ENCODE data around the gene CCDC6.
A peak's percentile ranks its signal among the peaks of the same experiment; 100 is the strongest.
"Not testable (repeated sequence)": the region's sequence is repeated elsewhere in the genome, so short reads cannot be mapped to it uniquely, and the experiment has no call there.

Gene CCDC6

DNA sequence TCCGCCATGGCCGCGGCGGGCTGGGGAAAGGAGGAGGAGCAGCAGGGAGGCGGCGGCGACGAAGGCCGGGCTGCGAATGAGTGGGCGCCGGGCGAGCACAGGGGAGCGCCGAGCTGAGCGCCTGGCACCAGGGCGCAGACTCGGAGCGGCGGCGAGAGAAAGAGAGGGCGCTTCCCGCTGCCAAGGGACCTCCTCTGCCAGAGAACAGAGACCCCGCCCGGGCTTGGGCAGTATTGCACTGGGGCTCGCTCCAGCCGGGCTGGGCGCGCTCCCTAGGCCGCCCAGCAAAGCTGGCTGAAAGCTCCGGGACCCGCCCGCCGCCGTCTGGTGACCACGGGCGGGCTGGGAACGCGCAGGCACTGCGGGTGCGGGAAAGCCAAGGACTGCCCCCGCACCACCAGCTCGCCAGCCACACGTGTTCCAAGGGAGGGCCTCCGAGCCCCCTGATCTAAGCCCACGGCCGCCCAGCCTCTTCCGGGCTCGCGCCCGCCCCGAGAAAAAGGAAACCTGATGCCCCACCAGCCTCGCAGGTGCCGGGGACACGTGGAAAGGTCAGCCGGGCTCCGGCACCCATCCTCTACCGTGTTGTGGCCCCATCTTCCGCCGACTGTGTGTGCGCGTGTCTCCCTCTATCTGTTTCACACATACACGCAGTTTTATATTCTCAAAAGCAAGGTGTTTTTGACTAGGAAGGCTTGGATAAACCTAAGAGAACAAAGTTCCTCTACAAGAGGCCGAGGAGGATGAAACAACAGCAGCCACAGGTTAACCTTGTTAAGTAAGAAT is at the start of gene CCDC6:
TSS of gene CCDC6 (minus strand) at position 140 of the 786 bp plus-strand sequence. CDS start at position 8, 132 bp downstream.
- DNase-seq: peak; percentile 90 to 91

DNA sequence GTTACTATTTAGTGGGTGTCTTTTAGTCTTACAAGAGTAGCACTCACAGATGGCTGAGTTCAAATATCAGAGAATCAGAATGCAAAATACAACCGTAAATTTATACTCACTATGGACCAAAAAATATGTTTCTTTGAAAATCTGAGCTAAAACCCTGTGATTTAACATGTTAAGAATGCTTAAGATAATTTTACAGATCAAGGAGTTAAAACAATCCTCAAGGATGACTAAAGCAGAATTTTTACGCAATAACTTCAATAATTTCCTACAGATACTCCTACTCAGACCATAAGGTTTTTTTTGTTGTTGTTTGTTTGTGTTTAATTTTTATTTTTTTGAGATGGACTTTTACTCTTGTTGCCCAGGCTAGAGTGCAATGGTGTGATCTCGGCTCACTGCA is 47.9 kb upstream of the CCDC6 start:
- no peak for DNase-seq

DNA sequence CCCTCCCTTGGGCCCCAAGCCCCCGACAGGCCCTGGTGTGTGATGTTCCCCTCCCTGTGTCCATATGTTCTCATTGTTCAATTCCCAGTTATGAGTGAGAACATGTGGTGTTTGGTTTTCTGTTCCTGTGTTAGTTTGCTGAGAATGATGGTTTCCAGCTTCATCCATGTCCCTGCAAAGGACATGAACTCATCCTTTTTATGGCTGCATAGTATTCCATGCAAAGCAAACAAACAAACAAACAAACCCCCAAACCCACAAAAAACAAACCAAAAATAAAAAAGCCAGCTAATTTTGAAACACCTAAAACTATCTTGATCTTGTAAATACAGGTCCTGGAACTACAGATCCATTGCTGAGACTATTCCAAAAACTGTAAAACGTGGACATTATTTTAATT is 47.4 kb upstream of the CCDC6 start:
- DNase-seq: not testable (repeated sequence)

DNA sequence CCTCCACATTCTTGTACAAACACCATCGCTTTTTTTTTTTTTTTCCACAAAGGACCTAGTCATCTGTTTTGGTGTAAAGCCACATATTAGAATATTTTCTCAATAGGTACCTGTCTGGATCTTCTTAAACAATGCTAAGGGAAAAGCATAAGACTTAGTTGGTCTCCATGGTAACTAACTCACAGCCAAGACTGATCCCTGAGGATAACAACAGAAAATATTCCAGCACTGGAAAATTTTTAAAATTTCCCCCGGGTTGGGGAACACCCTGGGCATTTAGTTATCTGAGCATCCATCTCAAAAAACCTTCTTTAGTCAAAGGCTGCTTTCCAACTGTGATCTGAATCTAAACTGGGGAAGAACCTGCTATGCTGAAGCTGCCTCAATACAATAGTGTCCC is 43.7 kb upstream of the CCDC6 start:
- DNase-seq: no peak

DNA sequence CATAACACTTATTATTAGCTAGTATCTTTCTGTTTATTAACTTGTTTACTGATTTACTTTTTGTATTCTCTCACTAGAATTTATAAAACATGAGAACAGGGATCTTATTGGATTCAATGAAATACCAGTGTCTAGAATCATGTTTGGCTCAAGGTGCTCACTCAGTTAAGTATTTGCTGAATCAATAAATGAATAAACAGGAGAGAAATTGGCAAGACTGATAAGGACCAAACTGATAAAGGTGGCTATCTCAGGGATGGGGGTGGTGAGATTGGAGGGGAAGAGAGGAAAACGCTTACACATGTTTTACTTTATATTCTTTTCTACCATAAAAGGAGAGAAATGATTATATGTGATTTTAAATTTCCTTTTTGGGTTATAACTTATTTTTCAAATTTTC is 43.3 kb upstream of the CCDC6 start:
- DNase-seq: no peak

DNA sequence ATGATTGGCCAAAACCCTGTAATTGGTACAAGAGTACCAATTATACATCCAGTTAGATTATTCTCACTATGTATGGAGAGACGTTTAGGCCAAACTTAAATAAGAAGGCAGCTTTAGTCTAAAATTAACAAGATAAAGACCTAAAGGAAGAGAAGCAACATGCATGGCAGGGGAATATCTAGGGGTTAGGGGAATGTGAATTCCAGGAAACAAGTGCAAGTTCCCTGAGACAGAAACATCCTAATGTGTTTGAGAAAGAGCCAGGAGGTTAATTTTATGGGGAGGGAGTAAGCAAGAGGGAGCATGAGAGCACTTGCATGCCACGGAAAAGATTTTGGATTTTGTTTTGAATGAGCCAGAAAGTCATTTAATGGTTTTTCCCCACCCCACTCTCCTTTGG is 39.6 kb upstream of the CCDC6 start:
- DNase-seq: no peak

DNA sequence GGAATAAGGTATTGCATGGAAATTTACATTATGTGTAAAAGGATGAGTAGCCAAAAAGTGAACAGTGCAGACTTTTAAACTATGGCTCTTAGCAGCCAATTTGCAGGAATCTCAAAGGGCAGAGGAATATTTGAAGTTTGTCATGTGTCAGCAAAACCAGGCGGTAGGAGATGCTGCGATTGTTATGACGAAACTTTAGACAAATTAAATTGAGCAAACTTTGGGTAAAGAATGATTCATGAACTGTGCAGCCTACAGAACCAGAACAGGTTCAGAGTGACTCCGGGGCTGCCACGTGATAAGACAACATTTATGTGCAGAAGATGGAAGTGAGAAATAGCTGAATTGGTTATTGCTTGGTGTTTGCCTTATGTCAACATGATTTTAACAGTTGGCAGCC is 39.2 kb upstream of the CCDC6 start:
- no peak for DNase-seq

DNA sequence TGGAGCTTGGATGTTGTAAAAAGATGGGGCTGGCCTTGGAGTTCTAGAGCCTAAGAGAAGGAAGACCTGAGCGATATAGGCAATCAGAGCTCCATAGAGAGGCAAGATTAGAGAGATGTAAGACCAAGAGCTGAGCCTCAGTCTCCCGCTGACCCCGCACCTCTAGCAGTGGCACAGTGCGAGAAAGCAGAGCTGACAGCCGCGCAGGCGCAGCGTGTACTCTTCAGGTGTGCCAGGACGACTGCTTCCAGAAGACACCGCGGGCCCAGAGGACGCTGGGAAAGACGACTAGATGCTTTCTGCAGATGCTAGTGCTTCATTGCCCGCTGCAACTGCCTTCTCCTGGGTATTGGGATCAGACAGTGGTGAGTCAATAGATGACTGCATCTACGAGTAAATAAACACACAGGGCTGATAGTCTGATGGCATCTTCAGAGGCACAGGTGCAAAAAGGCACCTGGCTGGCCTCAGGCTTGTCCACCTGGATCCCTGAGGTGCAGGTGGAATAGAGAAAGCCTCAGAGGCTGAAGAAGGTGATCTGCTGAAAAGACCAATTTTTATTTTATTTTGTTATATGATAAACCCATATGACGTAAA is 38.1 kb upstream of the CCDC6 start:
- DNase-seq: no peak

DNA sequence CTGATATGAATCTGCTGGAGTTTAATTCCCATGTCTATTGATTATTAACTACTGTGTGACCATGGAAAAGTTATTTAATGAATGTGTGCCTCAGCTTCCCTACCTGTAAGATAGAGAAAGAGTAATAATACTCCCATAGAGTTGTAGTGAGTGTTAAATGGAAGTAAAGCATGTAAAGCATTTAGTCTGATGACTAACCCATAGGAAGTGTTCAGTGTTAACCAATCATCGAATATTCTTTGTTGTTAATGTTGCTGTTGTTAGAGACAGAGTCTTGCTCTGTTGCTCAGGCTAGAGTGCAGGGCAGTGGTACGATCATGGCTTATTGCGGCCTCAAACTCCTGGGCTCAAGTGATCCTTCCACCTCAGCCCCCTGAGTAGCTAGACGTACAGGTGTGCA is 36.2 kb upstream of the CCDC6 start:
- no peak for DNase-seq

DNA sequence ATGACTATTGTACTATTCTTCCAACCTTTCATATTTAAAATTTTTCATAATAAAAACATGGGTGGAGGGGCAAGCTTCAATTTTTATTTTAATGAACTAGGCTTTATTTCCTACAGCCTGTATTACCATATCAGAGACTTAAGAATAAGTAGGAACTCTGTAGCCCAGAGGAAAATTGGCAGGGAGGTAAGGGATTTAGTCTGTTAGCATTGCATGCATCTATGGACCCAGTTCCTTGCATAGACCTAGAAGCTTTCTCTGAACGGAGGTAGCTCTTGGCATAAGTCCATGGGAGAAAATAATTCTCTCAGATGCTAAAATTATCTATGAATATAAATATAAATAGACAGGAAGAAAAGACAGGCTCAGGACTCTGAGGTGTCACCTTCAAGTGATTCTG is 31.4 kb upstream of the CCDC6 start:
- no peak for DNase-seq

DNA sequence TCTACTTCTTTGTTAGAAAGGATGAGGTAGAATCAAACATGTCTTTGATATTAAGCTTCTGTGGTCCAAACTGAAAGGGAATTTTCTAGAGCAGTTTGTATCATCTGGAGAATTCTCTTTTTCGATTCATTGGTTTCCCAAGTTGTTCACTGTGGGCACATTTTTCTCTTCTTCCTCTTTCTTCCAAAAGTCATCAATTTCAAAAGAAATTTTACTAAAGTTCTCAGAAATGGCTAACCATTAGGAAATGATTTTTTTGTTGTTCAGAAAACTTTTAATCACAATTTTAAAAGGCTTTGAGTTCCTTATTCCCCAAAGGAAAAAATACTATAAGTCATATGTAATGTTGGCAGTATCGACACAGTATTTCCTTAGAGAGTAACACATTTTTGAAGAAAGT is 28.3 kb upstream of the CCDC6 start:
- no peak for DNase-seq

DNA sequence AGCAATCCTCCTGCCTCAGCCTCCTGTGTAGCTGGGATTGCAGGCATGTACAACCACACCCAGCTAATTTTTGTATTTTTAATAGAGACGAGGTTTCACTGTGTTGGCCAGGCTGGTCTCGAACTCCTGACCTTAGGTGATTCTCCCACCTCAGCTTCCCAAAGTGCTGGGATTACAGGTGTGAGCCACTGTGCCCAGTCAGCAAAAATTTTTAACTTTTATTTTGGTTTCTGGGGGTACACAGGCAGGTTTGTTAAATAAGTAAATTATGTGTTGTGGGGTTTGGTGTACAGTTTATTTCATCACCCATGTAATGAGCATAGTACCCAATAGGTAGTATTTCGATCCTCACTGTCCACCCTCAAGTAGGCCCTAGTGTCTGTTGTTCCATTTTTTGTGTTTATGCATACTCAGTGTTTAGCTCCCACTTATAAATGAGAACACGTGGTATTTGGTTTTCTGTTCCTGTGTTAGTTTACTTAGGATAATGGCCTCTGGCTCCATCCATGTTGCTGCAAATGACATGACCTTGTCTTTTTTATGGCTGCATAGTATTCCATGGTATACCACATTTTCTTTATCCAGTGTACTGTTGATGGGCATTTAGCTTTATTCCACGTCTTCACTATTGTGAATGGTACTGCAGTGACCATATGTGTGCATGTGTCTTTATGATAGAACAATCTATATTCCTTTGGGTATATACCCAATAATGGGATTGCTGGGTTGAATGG is 24.6 kb upstream of the CCDC6 start:
- DNase-seq: not testable (repeated sequence)

DNA sequence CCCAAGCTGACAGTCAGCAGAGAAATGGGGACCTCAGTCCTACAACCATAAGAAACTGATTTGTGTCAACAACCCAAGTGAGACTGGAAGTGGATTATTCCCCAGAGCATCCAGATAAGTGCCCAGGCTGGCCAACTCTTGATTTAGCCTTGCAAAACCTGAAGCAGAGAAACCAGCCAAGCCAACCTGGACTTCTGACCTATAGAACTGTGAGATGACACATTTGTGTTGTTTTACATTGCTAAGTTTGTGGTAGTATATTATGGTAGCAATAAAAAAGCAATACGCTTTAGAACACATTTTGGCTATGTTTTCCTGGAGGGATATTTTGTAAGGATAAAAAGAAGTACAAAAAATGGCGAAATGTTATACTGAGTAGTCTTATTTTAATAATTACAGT is 19.7 kb upstream of the CCDC6 start:
- DNase-seq: no peak

DNA sequence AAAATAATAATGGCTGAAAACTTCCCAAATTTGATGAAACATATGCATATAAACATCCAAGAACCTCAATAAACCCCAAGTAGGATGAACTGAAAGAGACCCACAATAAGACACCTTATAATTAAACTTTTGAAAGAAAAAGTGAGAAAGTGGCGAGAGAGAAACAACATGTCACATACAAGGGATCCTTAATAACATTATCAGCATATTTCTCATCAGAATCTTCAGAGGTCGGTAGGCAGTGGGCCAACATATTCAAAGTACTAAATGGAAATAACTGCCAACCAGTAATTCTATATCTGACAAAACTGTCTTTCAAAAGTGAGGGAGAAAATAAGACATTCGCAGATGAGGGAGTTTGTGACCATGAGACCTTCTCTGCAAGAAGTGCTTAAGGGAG is 16.6 kb upstream of the CCDC6 start:
- DNase-seq: no peak

DNA sequence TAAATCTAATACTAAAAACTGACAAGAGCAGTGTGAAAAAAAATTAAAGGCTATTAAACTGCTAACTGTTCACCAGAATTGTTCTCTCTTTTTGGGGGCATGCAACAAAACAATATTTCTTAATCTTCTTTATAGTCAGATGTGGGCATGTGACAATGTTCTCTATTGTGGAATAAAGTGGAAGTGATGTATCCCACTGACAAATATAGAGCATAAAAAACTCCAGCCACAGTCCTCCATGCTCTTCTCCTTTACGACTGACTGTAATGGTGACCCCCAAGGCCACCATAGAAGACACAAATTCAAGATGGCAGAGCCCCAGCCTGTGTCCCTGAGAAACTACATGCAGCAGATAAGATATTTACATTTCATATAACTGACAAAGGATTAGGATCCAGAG is 11.6 kb upstream of the CCDC6 start:
- no peak for DNase-seq

DNA sequence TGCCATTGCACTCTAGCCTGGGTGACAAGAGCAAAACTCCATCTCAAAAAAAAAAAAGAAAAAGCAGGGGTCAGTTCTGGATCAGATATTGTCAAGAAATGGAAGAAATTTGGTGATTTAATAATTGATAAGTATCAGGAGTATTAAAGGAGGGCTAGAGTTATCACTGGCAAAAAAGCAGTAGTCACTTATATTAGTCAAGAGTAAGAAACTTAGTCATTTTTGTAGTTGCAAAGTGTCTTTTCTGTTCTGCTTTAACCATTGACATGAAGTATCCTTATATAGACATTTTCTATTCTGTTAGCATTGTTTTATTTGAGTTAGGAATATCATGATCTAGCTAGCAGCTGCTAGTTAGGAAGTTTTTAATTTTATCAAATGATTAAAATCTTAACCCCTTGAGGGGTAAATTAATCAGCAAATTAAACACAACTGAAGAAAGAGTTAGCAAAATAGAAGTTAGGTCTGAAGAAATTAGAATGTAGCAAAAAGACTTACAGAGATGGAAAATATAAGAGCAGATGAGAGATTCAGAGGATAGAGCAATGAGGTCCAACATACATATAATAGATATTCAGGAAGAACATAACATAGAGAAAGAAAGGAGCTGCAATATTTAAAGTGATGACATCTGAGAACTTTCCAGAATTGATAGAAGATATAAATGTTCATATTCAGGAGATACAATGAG is 7.3 kb upstream of the CCDC6 start:
- DNase-seq: no peak

DNA sequence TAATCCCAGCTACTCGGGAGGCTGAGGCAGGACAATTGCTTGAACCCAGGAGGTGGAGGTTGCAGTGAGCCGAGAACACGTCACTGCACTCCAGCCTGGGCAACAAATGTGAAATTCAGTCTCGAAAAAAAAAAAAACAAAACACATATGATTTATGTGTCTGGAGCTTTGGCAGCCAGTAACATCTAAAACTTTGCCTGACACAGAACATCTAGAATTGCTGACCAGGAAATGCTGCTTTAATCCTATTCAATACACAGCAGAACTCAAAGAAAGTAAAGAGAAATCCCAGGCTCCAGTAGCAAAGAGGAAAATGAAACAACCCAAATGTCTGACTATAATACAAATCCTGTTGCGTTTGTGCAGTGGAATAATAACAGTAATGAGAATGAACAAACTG is 4.5 kb upstream of the CCDC6 start:
- DNase-seq: no peak

DNA sequence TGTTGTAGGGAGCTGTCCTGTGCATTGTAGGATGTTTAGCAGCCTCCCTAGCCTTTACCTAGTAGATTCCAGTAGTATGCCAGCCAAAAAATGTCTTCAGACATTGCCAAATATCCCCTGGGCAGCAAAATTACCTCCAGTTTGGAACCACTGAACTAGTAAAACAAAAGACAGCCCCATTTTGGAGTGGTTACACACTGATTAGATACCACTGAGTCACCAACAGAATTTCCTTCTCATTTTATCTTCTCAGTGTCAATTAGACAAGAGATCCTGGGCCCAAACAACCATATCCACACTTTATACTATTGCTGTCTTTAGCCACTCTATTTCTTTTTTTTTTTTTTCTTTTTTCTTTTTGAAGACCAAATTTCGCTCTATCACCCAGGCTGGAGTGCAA is 3.5 kb upstream of the CCDC6 start:
- no peak for DNase-seq

DNA sequence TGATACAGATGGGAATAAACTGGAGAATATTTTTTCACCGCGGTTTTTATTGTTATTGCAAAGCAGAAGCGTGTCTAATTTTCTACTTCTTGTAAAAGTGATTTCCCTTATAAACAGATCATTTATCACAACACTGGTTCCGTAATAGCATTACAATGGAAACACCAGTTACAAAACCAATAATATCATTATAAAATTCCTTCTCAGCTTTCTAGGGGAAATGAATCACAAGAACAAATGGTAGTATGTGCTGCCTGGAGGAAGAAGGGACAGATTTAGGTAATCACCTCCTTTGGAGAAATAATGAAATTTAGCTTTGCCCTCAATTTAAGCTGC is 2.4 kb upstream of the CCDC6 start:
- no peak for DNase-seq

DNA sequence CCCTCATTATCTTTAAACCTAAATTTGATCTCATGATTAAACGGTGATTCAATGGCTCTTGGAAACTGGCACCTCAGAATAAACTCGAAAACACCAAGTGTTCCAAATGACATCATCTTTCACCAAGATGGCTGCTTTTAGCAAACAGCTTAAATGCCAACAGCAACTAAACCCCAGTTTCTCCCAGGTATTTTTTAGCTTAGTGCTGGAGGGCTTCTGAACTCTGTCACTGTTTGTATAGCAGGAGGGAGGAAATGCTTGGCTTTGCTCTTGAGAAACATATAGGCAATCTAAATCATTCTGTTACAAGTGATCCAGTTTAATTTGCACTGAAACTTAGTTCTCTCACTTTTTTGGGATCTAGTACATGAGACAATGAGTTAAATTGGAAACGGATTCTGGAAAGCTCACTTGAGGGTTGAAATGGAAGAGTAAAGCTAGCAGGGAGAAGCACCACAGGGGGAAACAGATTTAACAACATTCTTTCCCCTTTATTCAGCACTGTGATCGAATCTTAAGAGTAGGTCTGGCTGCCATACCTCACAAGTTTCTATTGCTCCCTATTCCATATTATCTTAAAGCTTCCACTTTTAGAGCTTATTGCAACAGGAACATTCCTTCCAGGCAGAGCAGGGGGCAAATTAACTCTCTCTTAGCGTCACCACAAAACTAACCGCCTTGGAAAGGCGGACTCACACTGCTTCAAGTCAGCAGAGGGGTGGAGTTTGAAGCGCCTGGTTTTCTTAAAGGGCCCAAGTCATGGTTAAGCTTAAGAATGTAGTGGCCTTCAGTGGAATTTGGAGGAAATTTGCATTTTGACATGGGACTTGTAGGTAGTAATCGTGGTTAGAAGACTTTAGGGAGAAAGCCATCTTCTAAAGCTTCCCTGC is 1.8 kb upstream of the CCDC6 start:
- peak; percentile 19 to 54 for DNase-seq

DNA sequence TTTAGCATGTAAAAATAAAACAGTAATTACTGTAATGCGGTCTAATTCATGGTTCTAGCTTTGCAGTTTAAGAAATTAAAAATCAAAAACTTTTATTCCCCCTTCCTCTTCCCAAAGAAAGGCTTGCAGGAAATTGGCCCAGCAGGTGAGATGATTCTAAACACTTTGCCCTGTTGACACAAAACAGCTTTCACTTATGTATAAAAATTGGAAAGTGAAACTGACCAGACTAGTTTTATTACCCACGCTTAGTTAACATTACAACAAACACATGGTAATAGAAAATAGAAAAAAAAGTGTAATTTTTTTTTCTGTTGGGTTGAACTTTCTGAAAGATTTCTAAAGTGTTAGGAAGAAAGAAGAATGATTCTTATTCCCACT is 1.2 kb upstream of the CCDC6 start:
- no peak for DNase-seq

DNA sequence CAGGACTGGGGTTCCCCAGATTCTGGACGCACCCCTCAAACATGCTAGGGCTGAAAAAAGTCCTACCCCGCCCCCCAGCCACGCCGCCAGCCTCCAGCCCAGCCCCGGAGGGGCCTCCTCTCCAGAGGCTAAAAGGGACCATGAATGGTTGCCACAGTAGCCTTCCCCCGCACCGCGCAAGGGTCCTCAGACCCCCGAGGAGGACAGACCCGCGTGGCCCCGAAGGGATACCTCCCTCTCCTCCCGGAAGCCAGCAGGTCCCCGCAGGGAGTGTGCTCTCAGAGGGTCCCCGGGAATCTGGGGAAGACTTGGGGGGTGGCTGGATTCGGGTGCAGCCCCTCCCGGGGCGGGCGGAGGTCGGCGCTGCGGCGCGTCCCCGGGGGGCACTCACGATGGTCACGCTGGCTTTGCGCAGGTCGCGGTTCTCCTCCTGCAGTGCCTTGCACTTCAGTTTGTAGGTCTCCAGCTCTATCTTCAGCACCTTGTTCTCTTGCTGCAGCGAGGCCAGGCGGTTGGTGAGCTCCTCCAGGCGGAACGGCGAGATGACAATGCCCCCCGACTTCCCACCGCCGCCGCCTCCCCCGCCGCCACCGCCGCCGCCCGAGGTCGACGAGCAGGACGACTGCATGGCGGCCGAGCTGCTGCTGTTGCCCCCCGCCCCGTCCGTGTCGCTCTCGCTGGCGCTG is 482 bp downstream of the CCDC6 start:
- DNase-seq: peak in 1 of 2 experiments; percentile 11
